ENCODE measurements around the gene SCGB1C1.
A peak's percentile ranks its signal among the peaks of the same experiment; 100 is the strongest.
"Not testable (repeated sequence)": the region's sequence is repeated elsewhere in the genome, so short reads cannot be mapped to it uniquely, and the experiment has no call there.

The SCGB1C1 gene

GRCh38 chr11:218815-219593, 26.1 kb downstream of the SCGB1C1 start:
- DNase-seq: no peak

- not testable (repeated sequence) for DNase-seq
These were observed 27.9 kb downstream of the SCGB1C1 start for GRCh38 chr11:220641-221215.

GRCh38 chr11:221539-221938, 28.7 kb downstream of the SCGB1C1 start:
- no peak for DNase-seq

GRCh38 chr11:221998-222789, 29.3 kb downstream of the SCGB1C1 start:
- no peak for DNase-seq

- no peak for DNase-seq
These were observed 30.3 kb downstream of the SCGB1C1 start for GRCh38 chr11:223026-223789.

- no peak for DNase-seq
These were observed 31.0 kb downstream of the SCGB1C1 start for GRCh38 chr11:223884-224283.

- no peak for DNase-seq
These were observed 31.5 kb downstream of the SCGB1C1 start for GRCh38 chr11:224424-224823.

- no peak for DNase-seq
These were observed 33.0 kb downstream of the SCGB1C1 start for GRCh38 chr11:225734-226453.

- DNase-seq: no peak
These were observed 35.0 kb downstream of the SCGB1C1 start for GRCh38 chr11:227824-228379.

GRCh38 chr11:230431-230830, 37.6 kb downstream of the SCGB1C1 start:
- no peak for DNase-seq

GRCh38 chr11:232783-233565, 40.1 kb downstream of the SCGB1C1 start:
- DNase-seq: no peak

- no peak for DNase-seq
These were observed 42.3 kb downstream of the SCGB1C1 start for GRCh38 chr11:235180-235579.

- DNase-seq: peak; percentile 60
These were observed 42.7 kb downstream of the SCGB1C1 start for GRCh38 chr11:235609-235996.

- DNase-seq: peak; percentile 80
These were observed 43.3 kb downstream of the SCGB1C1 start, which contains the start of gene SIRT3 for GRCh38 chr11:235997-236773. TSS of gene SIRT3 (minus strand) at chr11:236342. CDS start at chr11:236328, 14 bp downstream.

GRCh38 chr11:236774-237767, 44.2 kb downstream of the SCGB1C1 start, which contains the start of gene PSMD13:
TSS of gene PSMD13 (plus strand) at chr11:236976. CDS start at chr11:237050, 74 bp downstream.
- DNase-seq: peak; percentile 88

- not testable (repeated sequence) for DNase-seq
These were observed 45.5 kb downstream of the SCGB1C1 start for GRCh38 chr11:238346-238745.

GRCh38 chr11:240315-240714, 47.4 kb downstream of the SCGB1C1 start:
- no peak for DNase-seq

GRCh38 chr11:241634-242033, 48.8 kb downstream of the SCGB1C1 start:
- no peak for DNase-seq
